Urothelium cell line (cell line): ENCODE results near the gene YBX2.

Experiments
- DNase-seq: peaks from one replicate; pipeline ENCODE4 v3.0.0; 2011; ENCODE audit warnings: low spot score, mixed read lengths
- FAIRE-seq: peaks from 2 replicates; lab custom pipeline; 2011; peaks lifted over from hg19 to GRCh38; lab: Jason Lieb, UNC

YBX2 gene

GRCh38 chr17:7323731-7324437 is 29.4 kb upstream of the YBX2 start:
- FAIRE-seq (no peak), DNase-seq (peak; percentile 47)

- DNase-seq (no peak), FAIRE-seq (no peak)
These were observed 28.2 kb upstream of the YBX2 start for GRCh38 chr17:7322520-7323194.

- FAIRE-seq (no peak), DNase-seq (no peak)
These were observed 27.0 kb upstream of the YBX2 start for GRCh38 chr17:7321466-7321865.

- FAIRE-seq = no peak
- DNase-seq = no peak
These were observed 23.9 kb upstream of the YBX2 start for GRCh38 chr17:7318121-7318860.

GRCh38 chr17:7317161-7317803 is 22.8 kb upstream of the YBX2 start:
- DNase-seq (no peak), FAIRE-seq (no peak)

GRCh38 chr17:7315570-7316235 is 21.3 kb upstream of the YBX2 start:
- no peak for FAIRE-seq
- DNase-seq = no peak

GRCh38 chr17:7314719-7315569 is 20.5 kb upstream of the YBX2 start, which contains the start of gene GPS2:
Gene GPS2, minus strand, starts transcription at chr17:7315360. Its CDS starts 308 bp downstream, at chr17:7315052.
- DNase-seq (peak; percentile 88), FAIRE-seq (peak; percentile 50)

GRCh38 chr17:7313890-7314718 is 19.7 kb upstream of the YBX2 start:
- DNase-seq (no peak), FAIRE-seq (no peak)

- no peak for FAIRE-seq
- no peak for DNase-seq
These were observed 18.9 kb upstream of the YBX2 start for GRCh38 chr17:7313088-7313889.

- no peak for DNase-seq
- no peak for FAIRE-seq
These were observed 18.1 kb upstream of the YBX2 start for GRCh38 chr17:7312432-7313087.

- no peak for FAIRE-seq
- DNase-seq = no peak
These were observed 16.8 kb upstream of the YBX2 start for GRCh38 chr17:7311110-7311705.

GRCh38 chr17:7309628-7310027 is 15.2 kb upstream of the YBX2 start:
- no peak for FAIRE-seq
- no peak for DNase-seq

GRCh38 chr17:7308625-7309433 is 14.4 kb upstream of the YBX2 start:
- no peak for FAIRE-seq

GRCh38 chr17:7307686-7308624 is 13.5 kb upstream of the YBX2 start:
- DNase-seq (peak; percentile 26), FAIRE-seq (no peak)

More at GRCh38 chr17:7308625-7309433, 14.4 kb upstream of the YBX2 start:
- peak; percentile 67 for DNase-seq
